GM23338 (cell line): ENCODE measurements around the gene ELN.

ENCODE experiments used
- CTCF ChIP-seq, 2 experiments: fragments of 200-600 bp in 1 of 2; sonication (generic) in 1 of 2; conservative IDR thresholded peaks; 2 replicates each; pipeline versions ENCODE4 v1.5.1 to v1.6.1; 2016 to 2017; ENCODE audit warnings: antibody characterized with exemption in 2 of 2, low read depth in 2 of 2, mild to moderate bottlenecking in 2 of 2, moderate library complexity in 1 of 2
- EZH2 ChIP-seq: fragments of 200-600 bp; sonication (generic); IDR thresholded peaks from one replicate; pipeline ENCODE4 v1.8.0; 2017; ENCODE audit warnings: antibody characterized with exemption, mild to moderate bottlenecking, low read depth; ENCODE audit not compliant: unreplicated experiment
- EZH2phosphoT487 ChIP-seq: fragments of 200-600 bp; sonication (generic); IDR thresholded peaks from one replicate; pipeline ENCODE4 v1.8.1; 2018; ENCODE audit warnings: antibody characterized with exemption; ENCODE audit not compliant: unreplicated experiment
- POLR2AphosphoS5 ChIP-seq: IDR thresholded peaks from 2 replicates; pipeline ENCODE4 v1.6.1; 2016; ENCODE audit warnings: antibody characterized with exemption, low read depth
- REST ChIP-seq: IDR thresholded peaks from one replicate; pipeline ENCODE4 v1.6.1; 2018; ENCODE audit warnings: antibody characterized with exemption; ENCODE audit not compliant: unreplicated experiment

GRCh38 chr7:74058486-74058885 lies 30.5 kb downstream of the ELN start:
- TF ChIP-seq CTCF (conservative IDR thresholded peaks at IDR 0.05; ENCODE audit: low read depth in 2 of 2) (no peak), EZH2phosphoT487 (no peak), EZH2 (no peak), POLR2AphosphoS5 (no peak), REST (no peak)
